ENCODE data around the gene SH3BGRL2. TPM values are rescaled to one million over a fixed set of nuclear protein-coding genes. Genes with fewer than 3 reads are reported as not detected.

SH3BGRL2 gene
- polyA plus RNA-seq, 3 donors: 34.9 to 36.3 (median 35.8) TPM

DNA sequence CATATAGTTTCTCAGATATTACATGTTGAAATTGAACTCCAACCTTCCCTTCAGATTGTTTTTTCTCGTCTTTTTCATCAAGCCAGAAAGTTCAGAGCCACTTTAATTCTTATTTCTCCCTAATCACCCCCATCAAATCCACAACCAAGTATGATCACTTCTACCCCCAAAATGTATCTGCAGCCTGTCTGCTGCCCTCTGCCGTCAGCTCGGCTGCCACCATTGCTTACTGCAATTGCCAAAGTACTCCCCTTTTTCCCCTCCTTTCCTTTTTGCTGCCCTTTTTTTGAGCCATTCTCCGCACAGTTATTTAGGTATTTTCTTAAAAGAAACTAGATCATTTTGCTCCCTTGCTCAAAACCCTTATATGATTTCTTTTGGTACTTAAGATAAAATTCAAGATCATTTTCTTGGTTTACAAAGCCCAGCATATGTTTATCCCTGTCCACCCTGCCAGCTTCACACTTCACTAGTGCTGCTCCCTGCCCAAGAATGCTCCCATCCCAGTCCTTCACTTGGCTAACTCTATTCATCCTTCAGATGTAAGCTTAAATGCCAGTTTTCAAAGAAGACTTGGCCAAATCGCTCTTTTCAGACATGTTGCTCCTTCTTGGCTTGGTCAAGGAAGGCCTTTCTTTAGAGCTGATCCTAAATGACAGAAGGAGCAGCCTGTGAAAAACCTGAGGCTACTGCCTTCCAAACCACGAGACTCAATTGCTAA, 63.7 kb downstream of the SH3BGRL2 start:
- DNase-seq (ENCODE audit: low read depth in 3 of 3, low spot score in 2 of 3): no peak

DNA sequence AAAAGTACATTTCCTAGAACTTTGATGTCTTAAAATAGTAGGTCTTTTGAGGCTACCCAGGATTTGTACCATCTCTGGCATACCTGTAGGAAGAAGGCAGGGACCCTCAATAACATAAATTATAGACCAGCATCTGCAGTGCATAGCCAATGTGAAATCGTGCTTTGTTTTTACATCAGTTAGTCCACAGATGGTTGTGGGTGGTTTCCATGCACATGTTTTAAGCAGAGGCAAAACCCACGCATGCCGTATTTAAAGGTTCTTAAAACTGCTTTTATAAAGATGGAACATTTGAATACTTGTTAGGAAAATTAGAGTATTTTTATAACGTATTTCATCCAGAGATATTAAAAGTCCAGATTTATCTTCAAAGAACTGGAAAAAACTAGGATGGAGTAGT, 66.3 kb downstream of the SH3BGRL2 start:
- DNase-seq (ENCODE audit: low read depth in 3 of 3, low spot score in 2 of 3): no peak

DNA sequence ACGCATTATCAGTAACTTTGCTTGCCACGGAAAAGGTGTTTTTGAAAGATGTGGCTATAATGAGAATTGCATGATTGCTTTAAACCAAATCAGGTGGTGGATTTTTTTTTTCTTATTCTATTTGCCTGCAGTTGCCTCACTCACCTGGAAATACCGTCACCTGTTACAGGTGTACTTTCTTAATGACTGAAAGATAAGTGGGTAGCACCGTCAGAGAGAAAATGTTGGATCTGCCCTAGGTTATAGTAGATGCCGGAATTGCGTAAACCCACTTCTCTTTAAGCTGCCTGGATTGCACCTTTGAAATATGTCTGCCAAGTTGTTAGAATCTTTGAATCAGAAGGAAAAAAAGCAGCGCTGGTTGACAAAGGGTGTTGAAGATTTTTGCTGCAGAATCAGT, 68.5 kb downstream of the SH3BGRL2 start:
- DNase-seq (ENCODE audit: low read depth in 3 of 3, low spot score in 2 of 3): no peak

DNA sequence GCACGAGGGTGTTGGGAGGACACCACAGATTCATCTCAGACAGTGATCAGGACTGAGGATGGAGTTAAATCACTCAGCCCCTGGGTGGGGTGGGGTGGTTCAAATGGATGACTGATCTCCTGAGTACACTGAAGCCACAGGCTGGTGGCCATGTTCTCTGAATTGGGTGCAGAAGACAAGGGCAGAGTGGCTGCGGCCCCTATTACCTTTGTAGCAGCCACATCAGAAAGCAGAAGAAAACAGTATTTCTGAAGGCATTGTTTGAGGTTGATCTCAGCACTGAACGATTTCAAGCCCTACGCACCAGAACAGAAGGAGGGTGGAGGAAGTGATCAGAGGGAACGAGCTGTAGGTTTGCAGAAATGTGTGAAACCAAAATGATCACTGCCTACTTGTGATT, 71.6 kb downstream of the SH3BGRL2 start:
- no peak for DNase-seq (ENCODE audit: low read depth in 3 of 3, low spot score in 2 of 3)

DNA sequence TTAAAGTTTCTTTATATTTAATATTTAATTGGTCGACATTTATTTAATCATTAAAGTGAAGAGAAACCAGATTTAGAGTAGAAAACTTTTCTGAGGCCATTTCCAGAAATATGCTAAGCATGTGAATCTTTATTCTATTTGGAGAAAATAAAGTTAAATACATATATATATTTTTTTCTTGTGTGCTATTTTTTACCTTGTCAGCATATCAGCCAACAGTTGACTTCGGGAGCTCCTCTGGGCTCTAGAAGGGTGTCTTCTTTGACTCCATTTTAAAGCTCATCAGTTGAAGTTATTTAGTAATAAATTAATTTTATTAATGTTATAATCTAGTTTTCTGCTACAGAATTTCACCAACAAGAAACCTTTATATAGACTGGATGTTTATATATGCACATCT, 73.1 kb downstream of the SH3BGRL2 start:
- no peak for DNase-seq (ENCODE audit: low read depth in 3 of 3, low spot score in 2 of 3)

DNA sequence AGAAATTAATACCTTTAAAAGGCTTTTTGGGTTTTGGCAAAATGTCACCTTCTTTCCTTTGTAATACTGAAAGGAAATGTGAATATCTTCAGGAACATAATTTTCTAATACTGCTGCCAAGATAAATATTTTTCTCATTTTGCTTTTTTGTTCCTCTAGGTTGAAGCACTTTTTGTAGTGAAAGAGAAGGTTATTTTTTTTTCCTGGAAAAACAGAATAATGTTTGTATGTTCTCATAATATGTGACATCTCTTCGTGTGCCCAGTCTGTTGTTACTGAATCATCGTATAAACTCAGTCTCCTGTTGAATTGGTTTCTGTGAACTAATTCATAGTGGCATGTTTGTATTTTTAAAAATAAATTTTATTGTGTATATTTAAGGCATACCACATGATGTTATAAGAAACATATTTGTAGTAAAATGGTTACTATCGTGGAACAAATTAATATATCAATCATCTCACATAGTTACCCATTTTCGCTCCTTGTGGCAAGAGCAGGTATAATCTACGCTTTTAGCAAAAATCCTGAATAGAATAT, 74.4 kb downstream of the SH3BGRL2 start:
- DNase-seq (ENCODE audit: low read depth in 3 of 3, low spot score in 2 of 3): no peak

DNA sequence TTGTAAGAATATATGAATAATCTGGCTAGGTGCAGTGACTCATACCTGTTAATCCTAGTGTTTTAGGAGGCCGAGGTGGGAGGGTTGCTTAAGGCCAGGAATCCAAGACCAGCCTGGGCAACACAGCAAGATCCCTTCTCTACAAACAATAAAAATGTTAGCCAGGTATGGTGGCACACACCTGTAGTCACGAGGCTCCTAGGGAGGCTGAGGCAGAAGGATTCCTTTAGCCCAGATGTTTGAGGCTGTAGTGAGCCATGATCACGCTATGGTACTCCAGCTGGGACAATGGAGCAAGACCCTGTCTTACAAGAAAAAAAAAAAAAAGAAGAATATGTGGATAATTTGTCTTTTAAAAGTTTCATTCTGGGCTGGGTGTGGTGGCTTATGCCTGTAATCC, 75.4 kb downstream of the SH3BGRL2 start:
- no peak for DNase-seq (ENCODE audit: low read depth in 3 of 3, low spot score in 2 of 3)

DNA sequence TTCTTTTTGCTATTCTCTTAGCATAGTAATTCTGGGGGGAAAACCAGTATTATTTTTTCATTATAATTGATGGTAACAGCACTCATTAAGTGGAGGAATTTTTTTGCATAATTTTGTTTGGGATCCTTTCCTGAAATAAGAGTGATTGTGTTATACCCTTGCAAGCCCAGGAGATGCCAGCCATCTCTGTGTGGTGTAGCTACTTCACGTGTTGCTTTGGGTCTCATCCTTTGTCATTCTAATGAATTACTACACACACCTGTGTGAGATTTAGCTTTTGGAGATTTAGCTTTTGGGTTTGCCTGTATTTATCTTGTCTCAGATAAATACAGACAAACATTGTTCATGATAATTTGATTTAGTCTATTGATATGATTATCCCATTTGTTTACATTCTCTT, 76.5 kb downstream of the SH3BGRL2 start:
- no peak for DNase-seq (ENCODE audit: low read depth in 3 of 3, low spot score in 2 of 3)

DNA sequence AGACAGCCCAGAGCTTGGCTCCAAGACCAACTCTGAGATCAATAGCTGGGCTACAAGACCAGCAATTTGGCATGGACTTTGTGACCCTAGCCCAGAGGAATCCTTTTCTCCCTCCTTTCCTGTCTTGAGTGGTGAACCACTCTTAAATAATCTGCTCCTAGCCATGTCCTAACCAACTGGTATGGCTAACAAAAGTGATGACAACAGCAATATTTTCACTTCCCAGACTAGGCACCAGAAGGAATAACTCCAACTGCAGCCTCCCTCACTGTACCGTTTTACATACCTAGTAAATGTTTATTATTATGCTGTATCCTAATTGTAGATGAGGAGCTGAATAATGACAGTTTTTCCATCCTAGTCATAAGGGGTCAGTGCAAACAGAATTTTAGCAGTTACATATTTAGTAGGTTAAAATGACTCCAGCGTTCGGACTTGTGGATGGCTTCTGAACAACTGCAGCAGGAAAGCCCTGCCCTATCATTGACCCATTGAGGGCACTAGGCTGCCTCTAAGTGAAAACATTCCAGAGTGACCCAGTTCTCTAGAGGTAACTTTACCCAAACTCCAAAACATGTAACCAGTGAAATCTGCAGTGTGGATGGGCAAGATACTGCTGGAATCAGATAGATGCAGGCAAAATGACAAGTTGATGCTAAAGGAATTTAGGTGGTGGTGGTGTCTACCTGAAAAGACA, 77.1 kb downstream of the SH3BGRL2 start:
- DNase-seq (ENCODE audit: low read depth in 3 of 3, low spot score in 2 of 3): no peak

DNA sequence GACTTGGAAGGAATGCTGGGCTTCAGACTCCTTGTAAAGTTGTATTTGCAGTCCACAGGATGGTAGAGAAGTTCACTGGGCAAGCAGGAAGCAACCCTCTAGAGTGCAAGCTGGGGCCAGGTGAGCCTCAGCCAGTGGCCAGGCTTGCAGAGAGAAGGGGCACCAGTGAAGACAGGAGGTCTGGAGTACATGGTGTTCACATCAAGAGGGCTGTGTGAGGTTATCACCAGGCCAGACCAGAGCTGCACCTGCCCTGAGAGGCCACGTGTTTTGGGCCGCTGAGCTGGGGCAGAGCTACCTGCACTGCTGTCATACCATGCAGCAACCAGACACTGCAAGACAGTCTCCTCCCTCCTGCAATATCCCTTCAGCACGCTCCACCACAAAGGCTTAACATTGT, 79.0 kb downstream of the SH3BGRL2 start:
- no peak for DNase-seq (ENCODE audit: low read depth in 3 of 3, low spot score in 2 of 3)

DNA sequence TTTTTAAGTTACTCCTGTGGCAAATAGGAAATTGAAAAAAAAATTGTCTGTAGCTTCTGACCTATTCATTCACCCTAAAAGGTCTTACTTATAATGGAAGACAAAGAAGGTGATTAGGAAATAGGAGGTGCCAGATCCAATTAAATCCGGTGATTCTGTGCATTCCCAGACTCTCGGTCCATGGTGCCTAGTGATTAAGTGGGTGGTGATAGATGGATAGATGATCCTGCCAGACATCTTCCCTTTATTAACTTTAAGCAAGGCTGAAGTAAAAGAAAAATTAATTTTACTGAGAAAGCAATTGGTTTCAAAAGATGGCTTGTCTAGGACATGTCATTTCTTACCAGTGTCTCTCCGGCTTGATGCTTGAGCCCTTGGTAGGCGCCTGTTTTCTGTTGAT, 80.0 kb downstream of the SH3BGRL2 start:
- no peak for DNase-seq (ENCODE audit: low read depth in 3 of 3, low spot score in 2 of 3)

DNA sequence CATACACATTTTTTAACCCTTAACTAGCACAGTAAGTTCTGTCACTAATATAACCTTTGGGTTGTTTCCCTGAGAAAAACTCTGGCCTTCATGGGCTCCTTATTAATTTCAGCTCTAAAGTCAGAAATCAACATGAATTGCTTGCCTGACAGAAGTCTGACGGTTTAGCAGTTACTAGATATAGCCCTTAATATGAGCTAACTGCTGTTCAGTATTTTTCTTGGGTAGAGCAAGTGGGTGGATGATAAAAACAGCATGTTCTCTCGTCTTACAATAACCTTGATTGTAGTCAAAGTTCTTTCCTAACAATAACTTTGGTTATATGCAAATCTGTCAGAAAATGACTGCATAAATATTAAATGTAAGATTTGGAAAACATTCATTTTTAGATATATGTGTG, 81.0 kb downstream of the SH3BGRL2 start:
- DNase-seq (ENCODE audit: low read depth in 3 of 3, low spot score in 2 of 3): no peak

DNA sequence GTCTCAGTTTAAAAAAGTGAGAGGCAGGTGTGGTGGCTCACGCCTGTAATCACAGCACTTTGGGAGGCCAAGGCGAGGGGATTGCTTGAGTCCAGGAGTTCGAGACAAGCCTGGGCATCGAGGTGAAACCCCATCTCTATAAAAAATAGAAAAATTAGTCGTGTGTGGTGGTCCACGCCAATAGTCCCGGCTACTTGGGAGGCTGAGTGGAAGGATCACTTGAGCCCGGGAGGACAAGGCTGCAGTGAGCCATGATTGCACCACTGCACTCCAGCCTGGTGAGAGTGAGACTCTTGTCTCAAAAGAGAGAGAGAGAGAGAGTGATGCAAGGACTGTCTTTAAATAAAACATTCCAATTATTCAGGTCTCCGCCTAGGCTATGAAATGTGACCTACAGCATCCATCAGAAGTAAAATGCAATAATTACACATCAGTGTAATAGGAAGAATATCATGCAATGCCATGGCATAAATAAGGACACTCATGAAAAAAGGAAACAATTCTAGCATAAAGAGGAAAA, 81.5 kb downstream of the SH3BGRL2 start:
- DNase-seq (ENCODE audit: low read depth in 3 of 3, low spot score in 2 of 3): no peak

DNA sequence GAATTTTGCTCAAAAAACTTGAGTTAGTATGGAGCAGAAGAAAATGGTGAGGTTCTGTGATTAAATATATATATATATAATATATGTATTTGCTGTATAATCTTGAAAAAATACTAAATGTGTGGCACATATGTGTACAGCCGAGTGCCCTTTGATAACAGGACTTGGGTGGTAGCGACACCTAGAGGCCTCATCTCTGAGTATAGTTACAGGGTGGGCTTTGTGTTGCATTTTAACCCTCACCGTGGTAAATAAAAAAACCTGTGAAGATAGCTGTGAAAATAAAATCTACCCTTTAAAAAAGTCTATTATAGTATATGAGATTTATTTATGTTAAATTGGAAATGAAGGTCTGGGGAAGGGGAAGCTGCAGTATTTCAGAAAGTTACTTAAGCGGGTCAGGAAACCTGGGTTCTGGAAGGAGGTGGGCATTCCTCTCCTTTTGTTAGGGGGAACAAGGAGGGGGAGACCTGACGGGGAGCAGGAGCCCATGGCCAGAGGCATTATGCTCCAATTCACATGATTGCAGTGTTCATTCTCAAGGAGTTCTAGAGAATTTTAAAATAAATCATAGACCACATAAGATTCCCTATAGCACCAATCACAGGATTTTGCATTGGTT, 82.7 kb downstream of the SH3BGRL2 start:
- DNase-seq (ENCODE audit: low read depth in 3 of 3, low spot score in 2 of 3): peak in 2 of 3 donors; percentile 16 to 29

DNA sequence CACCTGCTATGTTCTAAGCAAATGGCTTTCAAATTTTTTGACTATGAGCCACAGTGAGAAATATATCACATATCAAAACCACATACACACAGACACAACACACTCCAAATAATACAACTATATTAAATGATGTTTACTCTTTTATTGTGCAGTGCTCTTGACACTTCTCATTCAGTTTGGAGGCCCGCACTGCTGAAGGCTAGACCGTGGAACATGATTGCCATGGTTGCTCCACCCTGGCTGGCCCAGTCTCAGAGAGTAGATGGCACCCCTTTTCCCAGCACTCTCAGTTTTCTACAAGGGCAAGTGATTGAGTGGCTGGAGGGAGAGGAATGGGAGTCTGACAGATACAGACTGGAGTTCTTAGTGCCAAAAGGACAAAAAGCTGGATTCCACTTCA, 86.9 kb downstream of the SH3BGRL2 start:
- no peak for DNase-seq (ENCODE audit: low read depth in 3 of 3, low spot score in 2 of 3)

DNA sequence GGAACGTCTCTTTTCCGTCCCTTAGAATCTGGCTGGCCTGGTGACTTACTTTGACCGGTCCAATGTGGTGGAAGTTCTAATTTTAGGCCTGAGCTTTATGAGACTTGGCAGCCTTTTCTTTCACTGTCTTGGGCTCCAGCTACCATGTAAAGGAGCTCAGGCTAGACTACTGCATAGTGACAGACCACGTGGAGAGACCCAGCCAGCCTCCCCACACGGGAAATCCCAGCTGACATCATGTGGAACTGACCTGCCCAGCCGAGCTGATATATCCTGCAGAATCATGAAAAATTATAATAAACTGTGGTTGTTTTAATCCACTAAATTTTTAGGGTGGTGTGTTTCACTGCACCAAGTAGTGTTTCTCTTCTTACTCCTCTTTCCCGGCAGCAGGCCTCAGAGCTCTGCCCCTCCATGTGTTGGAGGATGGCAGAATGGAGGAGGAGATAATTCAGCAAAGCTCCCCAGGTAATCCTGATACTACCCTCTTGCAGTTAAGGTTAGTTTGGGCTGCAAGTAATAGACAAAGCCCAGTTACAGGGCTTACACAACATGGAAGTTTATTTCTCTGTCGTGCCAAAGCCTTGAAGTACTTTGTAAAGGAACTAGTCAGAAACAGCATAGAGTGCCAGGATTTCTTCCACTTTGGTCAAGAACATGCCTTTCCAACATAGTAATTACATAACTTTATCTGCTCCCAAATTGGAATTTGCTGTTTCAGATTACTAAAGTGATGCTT, 87.5 kb downstream of the SH3BGRL2 start:
- DNase-seq (ENCODE audit: low read depth in 3 of 3, low spot score in 2 of 3): no peak

DNA sequence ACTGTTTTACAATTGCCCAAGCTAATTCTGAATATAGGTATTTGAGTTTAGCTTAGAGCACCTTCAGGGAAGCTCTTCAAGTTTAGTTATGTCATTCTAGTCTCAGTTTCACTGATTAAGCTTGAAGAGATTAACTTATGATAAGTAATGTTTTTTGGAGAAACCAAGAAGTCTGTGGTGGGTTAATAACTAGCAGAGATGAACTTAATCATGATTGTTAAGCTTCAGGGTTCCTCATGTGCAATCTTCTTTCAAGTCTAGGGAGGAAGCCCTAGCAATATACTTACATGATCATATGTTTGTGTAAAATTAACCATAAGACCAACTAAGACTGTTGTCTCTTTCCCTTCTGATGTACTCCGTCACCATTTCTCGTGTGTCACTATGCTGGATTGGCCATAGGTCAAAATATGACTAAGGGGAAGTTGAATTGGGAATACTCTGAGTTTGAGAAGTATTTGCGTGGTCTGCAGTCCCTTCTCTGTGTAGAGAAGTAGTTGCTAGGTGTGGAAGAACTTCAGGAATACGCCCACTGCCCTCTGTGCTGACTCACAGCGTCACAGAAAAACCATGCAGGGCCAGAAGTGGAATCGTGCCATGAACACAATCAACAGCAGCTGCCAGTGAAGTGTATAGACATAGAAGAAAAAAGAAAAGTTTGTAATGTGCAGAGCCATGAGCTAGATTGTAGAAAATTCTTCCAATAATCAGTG, 88.3 kb downstream of the SH3BGRL2 start:
- DNase-seq (ENCODE audit: low read depth in 3 of 3, low spot score in 2 of 3): no peak

DNA sequence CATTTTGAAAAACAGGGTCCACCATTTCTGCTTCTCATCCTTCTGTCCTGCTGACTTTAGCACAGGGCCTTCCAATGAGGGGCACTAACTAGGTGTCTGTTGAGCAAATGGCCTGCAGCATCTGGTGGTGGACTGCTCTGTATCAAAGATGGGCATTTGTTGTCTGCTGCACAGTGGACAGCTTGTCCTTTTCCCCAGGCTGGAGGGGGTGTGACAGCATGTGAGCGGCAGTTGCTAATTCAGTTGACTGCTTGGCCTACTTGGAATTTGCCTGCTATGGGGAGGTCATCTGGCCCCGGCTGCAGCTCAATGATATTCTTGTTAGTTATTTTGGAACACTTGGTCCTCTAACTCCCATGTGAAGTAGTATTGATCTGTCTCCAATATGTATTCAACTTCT, 93.7 kb downstream of the SH3BGRL2 start:
- no peak for DNase-seq (ENCODE audit: low read depth in 3 of 3, low spot score in 2 of 3)

DNA sequence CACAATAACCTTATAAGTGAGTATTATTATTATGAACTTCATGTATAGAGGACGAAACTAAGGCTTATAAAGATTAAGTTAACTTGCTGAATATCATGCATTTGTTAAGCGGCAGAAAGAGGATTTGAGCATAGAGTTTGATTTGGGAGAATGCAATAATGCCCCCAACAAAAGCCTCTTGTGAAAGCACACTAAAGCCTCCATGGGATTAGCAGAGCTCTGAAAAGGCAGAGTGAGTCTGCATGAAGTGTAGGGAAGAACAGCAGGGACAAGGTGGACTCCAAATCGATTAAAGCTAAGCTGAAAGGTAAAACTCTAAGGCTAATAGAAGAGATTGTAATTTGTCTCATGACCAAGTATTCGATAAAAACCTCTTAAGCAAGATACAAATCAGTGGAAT, 100.3 kb downstream of the SH3BGRL2 start:
- DNase-seq (ENCODE audit: low read depth in 3 of 3, low spot score in 2 of 3): no peak

DNA sequence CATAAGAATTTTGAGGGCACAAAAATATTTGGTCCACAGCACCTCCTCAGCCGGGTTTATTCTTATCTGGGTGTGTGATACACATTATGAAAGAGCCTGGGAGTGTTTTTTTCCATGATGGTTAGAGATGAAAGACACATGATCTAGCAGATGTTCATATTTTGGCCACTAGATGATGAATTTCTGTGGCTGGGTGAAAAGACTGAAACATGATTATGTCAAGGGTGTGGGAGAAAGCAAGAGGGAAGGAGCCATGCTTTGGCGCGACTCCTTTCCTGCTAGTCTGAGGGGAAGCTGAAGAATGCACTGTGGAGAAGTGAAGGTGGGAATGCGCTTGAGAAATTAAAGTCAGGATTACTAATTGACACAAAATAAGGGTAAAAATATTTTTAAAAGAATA, 102.3 kb downstream of the SH3BGRL2 start:
- DNase-seq (ENCODE audit: low read depth in 3 of 3, low spot score in 2 of 3): no peak
